Body of pancreas (tissue), 4 donors: ENCODE measurements around the gene PLCH1.

Source experiments
- POLR2A ChIP-seq, 3 donors: fragments of 450-650 bp; IDR thresholded peaks; one replicate each; pipeline ENCODE4 v1.6.1; 2016; ENCODE audit warnings: antibody characterized with exemption in 3 of 3, mild to moderate bottlenecking in 2 of 3
- TF ChIP-seq, protein P1 (sequence below), 7 experiments: fragments of 450-650 bp in 4 of 7; fragments of 200-600 bp in 3 of 7; sonication (generic) in 3 of 7; IDR thresholded peaks; one replicate each; pipeline ENCODE4 v1.5.1; 2016 to 2019; ENCODE audit warnings: antibody characterized with exemption in 7 of 7

GRCh38 chr3:155496206-155496605 lies 248.7 kb downstream of the PLCH1 start:
- TF ChIP-seq, protein P1, sequence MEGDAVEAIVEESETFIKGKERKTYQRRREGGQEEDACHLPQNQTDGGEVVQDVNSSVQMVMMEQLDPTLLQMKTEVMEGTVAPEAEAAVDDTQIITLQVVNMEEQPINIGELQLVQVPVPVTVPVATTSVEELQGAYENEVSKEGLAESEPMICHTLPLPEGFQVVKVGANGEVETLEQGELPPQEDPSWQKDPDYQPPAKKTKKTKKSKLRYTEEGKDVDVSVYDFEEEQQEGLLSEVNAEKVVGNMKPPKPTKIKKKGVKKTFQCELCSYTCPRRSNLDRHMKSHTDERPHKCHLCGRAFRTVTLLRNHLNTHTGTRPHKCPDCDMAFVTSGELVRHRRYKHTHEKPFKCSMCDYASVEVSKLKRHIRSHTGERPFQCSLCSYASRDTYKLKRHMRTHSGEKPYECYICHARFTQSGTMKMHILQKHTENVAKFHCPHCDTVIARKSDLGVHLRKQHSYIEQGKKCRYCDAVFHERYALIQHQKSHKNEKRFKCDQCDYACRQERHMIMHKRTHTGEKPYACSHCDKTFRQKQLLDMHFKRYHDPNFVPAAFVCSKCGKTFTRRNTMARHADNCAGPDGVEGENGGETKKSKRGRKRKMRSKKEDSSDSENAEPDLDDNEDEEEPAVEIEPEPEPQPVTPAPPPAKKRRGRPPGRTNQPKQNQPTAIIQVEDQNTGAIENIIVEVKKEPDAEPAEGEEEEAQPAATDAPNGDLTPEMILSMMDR (IDR thresholded peaks at IDR 0.05): no peak
- no peak for TF ChIP-seq POLR2A (IDR thresholded peaks at IDR 0.05)
